ENCODE measurements around the gene CARD8.
A peak's percentile ranks its signal among the peaks of the same experiment; 100 is the strongest.

CARD8 gene

DNA sequence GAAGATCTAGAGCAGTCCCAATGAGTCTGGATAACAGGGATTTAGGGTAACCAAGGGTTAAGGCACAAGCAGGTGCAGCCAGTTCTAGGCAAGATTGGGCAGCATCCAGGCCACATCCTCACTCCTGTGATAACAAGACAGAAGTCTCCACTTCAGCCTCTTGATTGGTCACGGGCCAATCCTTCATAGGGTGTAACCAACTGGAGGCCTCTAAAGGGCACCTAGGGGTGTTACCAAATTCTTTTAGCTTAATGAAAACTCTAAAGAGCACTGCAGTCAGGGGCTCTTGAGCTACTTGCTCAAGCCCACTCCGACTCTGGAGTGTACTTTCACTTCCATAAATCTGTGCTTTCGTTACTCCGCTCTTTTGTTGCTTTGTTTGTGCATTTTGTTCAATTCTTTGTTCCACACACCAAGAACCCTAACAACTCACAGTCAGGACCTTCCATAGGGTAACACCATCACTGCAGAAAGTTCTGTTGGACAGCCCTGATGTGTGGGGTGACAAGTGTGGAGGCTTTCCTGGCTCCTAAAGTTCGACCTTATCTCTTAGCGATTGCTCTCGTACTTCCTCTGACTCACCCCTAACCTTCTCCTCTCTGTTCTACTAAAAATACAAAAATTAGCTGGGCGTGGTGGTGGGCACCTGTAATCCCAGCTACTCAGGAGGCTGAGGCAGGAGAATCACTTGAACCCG, 49.2 kb downstream of the CARD8 start:
- no peak for DNase-seq (ENCODE audit: low spot score)

GRCh38 chr19:48203794-48204628, 51.7 kb downstream of the CARD8 start:
- peak; percentile 96 for DNase-seq (ENCODE audit: low spot score)

GRCh38 chr19:48203222-48203793, 52.4 kb downstream of the CARD8 start:
- DNase-seq (ENCODE audit: low spot score): no peak

- no peak for DNase-seq (ENCODE audit: low spot score)
These were observed 58.6 kb downstream of the CARD8 start for GRCh38 chr19:48196933-48197665.

- no peak for DNase-seq (ENCODE audit: low spot score)
These were observed 59.4 kb downstream of the CARD8 start for GRCh38 chr19:48196321-48196763.

DNA sequence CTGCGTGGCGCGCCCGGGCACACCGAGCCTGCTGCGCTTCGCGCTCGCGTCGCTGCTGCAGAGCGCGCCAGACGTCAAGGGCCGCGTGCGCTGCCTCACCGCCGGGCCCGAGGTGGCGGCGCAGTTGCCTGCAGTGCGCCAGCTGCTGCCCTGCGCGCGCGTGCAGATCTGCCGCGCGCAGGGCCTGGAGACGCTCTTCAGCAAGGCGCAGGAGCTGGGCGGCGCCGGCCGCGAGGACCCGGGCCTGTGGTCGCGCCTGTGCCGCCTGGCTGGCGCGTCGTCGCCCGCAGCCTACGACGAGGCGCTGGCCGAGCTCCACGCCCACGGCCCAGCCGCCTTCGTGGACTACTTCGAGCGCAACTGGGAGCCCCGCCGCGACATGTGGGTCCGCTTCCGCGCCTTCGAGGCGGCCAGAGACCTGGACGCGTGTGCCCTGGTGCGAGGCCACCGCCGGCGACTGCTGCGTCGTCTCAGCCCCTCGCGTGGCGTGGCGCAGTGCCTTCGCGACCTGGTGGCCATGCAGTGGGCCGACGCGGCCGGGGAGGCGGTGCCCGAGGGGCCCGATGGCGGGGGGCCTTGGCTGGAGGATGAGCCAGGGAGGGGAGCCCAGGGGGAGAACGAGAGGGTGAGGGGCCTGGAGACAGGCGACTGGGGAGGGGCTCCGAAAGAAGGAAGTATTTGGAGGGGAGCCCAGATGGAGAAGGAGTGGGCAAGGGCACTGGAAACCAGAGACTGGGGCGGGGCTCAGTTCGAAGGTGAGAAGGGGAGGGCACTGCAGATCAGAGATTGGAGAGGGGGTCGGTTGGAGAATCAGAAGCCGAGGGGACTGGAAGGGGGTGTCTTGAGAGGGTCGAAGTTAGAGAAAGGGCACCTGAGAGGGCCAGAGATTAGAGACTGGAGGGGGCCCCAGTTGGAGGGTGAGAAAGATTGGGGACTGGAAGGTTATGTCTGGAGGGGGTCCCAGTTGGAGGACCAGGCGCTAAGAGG, 60.6 kb downstream of the CARD8 start:
- no peak for DNase-seq (ENCODE audit: low spot score)

DNA sequence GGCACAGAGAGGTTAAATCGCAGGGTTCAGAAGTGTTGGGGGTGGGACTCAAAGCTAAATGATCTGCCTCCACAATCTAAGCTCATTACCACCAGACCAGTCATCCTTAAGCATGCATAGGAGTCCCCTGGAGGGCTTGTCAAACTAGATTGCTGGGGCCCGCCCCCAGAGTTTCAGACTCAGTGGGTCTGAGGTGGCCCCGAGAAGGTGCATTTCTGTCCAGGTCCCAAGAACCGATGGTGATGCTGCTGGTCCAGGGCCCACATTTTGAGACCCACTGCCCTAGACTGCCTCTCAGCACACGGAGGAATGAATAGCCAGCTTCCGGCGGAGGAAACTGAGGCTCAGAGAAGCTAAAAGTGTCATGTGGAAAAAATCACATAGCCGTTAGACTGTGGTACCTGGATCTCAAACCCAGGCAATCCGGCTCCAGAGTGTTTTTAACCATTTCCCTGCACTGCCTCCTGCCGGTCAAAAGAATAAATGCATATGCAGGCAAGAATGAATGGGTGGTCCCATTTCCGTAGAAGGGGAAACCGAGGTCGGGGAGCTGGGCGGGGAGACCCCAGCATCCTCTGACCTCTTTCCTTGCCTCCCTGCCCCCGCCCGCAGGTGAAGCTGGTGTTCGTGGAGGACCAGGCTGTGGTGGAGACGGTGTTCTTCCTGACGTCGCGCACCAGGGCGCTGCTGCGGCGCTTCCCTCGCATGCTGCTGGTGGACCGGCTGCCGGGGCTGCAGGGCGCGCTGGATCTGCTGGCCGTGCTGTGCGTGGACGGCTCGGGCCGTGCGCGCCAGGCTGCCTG, 61.5 kb downstream of the CARD8 start:
- peak; percentile 57 for DNase-seq (ENCODE audit: low spot score)

GRCh38 chr19:48192750-48193149, 63.0 kb downstream of the CARD8 start:
- DNase-seq (ENCODE audit: low spot score): no peak

DNA sequence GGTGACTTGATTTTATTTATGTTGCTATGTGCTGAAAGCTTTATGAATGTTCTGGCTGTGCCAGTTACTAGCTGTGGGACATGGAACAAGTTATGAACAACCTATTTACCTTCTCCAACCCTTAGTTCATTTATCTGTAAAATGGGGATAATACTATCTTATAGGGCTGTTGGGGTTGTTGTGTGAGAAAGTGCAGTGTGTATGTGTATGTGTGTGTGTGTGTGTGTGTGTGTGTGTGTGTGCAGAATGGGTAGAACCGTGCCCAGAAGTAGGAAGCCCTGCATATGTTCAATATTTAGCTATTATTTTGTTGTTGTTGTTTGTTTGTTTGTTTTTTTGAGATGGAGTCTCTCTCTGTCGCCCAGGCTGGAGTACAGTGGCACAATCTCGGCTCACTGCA, 64.8 kb downstream of the CARD8 start:
- DNase-seq (ENCODE audit: low spot score): no peak

DNA sequence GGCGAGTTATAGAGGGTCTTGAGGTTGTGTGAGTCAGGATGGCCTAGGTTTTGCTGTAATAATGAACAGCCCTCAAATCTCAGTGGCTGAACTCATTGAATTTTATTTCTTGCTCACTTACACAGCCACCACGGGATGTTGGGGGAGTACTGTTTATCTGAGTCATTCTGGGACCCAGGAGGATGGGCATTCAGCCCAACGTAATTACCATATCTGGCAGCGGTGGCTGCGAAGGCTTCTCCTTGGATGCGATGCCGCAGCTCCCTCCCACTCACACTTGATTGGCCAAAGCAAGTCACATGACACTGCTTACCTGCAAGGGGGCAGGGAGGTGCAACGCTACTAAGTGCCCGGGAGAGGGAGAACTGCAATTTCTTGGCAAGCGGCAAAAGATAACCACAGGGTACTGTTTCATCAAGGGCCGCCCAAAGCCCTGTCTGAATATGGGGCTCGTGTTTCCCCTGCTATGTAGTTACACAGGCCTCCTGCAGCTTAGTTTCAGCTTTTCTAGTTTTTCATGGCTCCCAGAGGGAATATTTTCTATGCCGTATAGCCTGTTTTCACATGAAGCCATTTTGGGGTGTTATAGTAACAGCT, 65.3 kb downstream of the CARD8 start:
- peak; percentile 52 for DNase-seq (ENCODE audit: low spot score)

- DNase-seq (ENCODE audit: low spot score): no peak
These were observed 69.1 kb downstream of the CARD8 start for GRCh38 chr19:48186541-48186991.

- DNase-seq (ENCODE audit: low spot score): no peak
These were observed 69.7 kb downstream of the CARD8 start for GRCh38 chr19:48186015-48186414.

DNA sequence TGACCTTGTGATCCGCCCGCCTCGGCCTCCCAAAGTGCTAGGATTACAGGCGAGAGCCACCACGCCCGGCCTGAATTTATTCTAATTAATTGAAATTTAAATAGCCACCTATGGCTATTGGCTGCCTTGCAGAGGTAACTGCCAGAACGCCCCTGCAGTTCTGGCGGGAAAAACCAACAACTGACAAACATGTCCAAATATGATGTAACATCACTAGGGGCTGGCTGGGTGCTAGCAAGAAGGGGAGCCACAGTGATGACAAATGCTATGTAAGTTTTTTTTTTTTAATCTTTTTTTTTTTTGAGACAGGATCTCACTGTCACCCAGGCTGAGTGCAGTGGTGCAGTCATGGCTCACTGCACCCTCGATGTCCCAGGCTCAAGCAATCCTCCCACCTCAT, 72.4 kb downstream of the CARD8 start:
- no peak for DNase-seq (ENCODE audit: low spot score)

DNA sequence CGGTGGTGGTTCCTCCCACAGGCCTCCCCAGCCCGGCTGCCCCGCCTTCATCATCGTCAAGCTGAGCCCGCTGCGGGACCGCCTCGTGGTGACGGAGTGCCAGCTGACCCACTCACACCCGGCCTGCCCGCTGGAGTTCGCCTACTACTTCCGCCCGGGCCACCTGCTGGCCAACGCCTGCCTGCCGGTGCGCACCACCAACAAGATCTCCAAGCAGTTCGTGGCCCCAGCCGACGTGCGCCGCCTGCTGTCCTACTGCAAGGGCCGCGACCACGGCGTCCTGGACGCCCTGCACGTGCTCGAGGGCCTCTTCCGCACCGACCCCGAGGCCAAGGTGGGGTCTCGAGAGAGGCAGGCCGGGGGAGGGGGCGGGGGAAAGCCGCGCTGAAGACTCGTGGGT, 73.3 kb downstream of the CARD8 start:
- no peak for DNase-seq (ENCODE audit: low spot score)

- no peak for DNase-seq (ENCODE audit: low spot score)
These were observed 74.2 kb downstream of the CARD8 start for GRCh38 chr19:48181505-48181904.

- no peak for DNase-seq (ENCODE audit: low spot score)
These were observed 79.5 kb downstream of the CARD8 start for GRCh38 chr19:48176226-48176625.

- DNase-seq (ENCODE audit: low spot score): no peak
These were observed 80.1 kb downstream of the CARD8 start for GRCh38 chr19:48175578-48175977.

GRCh38 chr19:48174445-48175030, 81.2 kb downstream of the CARD8 start:
- DNase-seq (ENCODE audit: low spot score): no peak

GRCh38 chr19:48171710-48172109, 84.0 kb downstream of the CARD8 start:
- no peak for DNase-seq (ENCODE audit: low spot score)

Data from AG08396 (cell line).